Activated CD8-positive, alpha-beta memory T cell treated with anti-CD3 and anti-CD28 coated beads, Interleukin-2, amount 10 ng/mL, durations not matched to agents 7 days and 5 days (primary cell): ENCODE measurements around the gene TMBIM1. TPM values are rescaled to one million over a fixed set of nuclear protein-coding genes. Genes with fewer than 3 reads are reported as not detected.

Source experiments
- ATAC-seq: fragments of 150-1000 bp; cut with Tn5 transposase; one replicate; pipeline ENCODE4 v1.10.0; 2021; ENCODE audit warnings: moderate library complexity
- CTCF ChIA-PET: fragments of 350-600 bp; sonication (Branson Sonifier 250); formaldehyde crosslinking; loops from one replicate; lab custom pipeline; 2021; ENCODE audit warnings: antibody characterized with exemption; lab: Charles Lee
- DNase-seq: peaks from one replicate; pipeline ENCODE4 v3.0.0-alpha.2; 2020
- H3K27ac Mint-ChIP-seq: one replicate; pipeline ENCODE4 v1.8.0; 2021; ENCODE audit warnings: mild to moderate bottlenecking, mixed read lengths
- H3K27me3 Mint-ChIP-seq: one replicate; pipeline ENCODE4 v1.8.0; 2021; ENCODE audit warnings: mixed read lengths
- H3K36me3 Mint-ChIP-seq: one replicate; pipeline ENCODE4 v1.8.0; 2021; ENCODE audit warnings: mild to moderate bottlenecking, mixed read lengths
- H3K4me1 Mint-ChIP-seq: one replicate; pipeline ENCODE4 v1.8.0; 2021; ENCODE audit warnings: mixed read lengths
- H3K4me3 Mint-ChIP-seq: one replicate; pipeline ENCODE4 v1.8.0; 2021; ENCODE audit warnings: mild to moderate bottlenecking, moderate library complexity, mixed read lengths
- H3K9me3 Mint-ChIP-seq: one replicate; pipeline ENCODE4 v1.8.0; 2022; ENCODE audit warnings: low read depth, mixed read lengths
- total RNA-seq, 2 experiments: library from RNA; stranded (reverse); gene quantifications; one replicate each; pipeline ENCODE4 v1.2.3, GENCODE V29; 2021

The TMBIM1 gene
- total RNA-seq, 2 experiments from 2014 or later = 51.5 to 72.4 TPM

DNA sequence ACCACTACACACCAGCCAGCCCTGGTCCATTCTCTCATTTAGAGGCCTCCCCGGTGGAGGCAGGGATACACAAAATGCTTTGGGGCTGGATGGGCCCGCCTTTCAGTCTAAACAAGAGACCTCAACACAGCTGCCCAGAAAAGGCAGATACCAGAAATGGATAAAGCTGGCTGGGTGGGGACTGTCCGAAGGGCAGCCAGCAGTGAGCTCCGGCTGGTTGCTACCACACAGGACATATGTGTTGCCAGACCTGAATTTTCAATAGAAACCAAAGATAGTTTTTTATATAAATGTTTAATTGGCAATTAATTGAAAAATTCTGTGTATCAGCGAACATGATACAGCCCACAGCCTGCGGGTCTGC, 30.1 kb downstream of the TMBIM1 start:
- Mint-ChIP-seq H3K4me3 (no peak overlapping the region), H3K4me1 (peaks cover 18% of the 10 kb centered on the region), H3K27me3 (no peaks in the 10 kb centered on the region), H3K36me3 (peaks cover 12% of the 10 kb centered on the region), H3K9me3 (no peaks in the 10 kb centered on the region), H3K27ac (no peak overlapping the region)
- no peak for ATAC-seq
- CTCF ChIA-PET = interaction anchor here (0.6 kb wide), 2 partner anchors 30 to 31 kb away, joined by 3 read pairs; no protein-coding TSS in a partner anchor
- DNase-seq = no peak

DNA sequence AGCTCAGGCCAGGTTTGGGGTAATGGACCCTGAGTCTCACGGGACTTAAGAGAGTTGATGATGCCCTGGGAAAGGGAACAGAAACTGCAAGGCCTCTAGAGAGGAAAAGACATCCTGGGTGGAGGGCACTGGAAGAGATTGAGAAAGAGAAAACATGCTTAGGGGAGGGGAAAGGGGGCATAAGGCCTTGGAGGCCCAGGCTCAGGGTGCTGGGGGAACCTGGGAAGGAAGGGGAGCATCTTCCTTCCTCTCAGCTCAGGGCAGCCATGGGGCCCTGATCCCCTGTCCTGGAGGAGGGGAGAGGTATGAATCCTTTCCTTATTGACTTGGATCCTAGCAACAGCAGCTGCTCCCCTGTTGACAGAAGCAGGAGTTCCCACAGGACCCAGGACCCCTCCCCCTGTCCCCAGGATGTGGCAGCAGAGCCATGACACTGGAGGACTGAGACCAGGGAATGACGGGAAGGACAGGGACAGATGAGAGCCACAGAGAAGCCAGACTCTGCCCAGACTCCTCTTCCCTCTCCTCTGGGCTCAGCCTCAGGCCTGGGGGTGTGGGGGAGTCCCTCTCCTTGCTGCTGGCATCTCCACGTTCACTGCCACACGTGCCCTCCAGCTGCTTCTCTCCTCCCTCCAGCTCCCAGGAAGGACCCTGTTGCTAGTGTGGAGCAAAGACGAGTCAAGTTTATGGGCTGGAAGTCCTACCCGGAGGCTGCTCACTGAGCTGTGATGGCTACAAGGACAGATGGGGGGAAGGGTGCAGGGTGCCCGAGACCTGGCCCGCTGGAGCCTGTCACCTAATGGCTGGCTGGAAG, 30.7 kb downstream of the TMBIM1 start:
- Mint-ChIP-seq H3K27me3 (no peaks in the 10 kb centered on the region), H3K4me1 (peaks cover 22% of the 10 kb centered on the region), H3K4me3 (no peak overlapping the region), H3K9me3 (no peaks in the 10 kb centered on the region), H3K36me3 (peaks cover 11% of the 10 kb centered on the region), H3K27ac (peak overlapping the region; percentile 26)
- ATAC-seq (no peak), DNase-seq (no peak)
- CTCF ChIA-PET = interaction anchor here (0.6 kb wide), 2 partner anchors 29 to 32 kb away, joined by 3 read pairs; no protein-coding TSS in a partner anchor

DNA sequence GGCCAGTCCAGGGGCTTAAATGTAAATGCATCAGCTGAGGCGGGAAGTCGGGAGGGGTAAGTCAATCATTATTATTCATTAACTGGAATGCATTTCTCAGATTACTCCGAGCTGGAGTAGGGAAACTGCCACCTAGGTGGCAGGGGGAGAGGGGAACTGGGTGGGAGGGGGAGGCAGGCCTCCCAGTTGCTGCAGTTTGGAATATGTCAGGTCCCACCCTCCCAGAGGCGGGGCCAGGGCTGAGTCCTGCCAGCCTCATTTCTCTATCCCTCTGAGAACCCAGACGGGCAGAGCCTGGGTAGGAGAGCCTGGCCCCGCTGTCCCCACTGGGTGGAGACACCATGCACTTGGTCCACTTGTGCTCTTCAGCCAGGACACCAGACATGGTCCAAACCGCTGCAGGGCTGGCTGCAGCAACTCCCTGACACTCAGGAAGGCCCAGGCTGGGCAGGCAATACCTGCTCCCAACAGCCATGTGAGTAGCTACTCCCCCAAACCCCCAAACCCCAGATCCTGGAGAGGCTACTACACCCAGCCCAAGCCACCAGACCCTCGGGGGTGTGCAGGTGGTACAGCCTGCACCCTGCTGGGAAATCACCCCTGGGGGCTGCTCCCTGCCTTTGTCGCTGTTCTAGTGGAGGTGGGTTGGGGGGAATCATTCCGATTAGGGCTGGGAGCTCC, 31.4 kb downstream of the TMBIM1 start, which contains the start of gene GPBAR1:
Gene GPBAR1, plus strand, starts transcription at position 274 of the 681 bp plus-strand sequence. CDS start 1,710 bp downstream, outside the sequence.
- DNase-seq = no peak
- Mint-ChIP-seq H3K9me3 (no peaks in the 10 kb centered on the region), H3K36me3 (peaks cover 12% of the 10 kb centered on the region), H3K27ac (peak within 1 kb of the TSS; percentile 36), H3K4me3 (no peak within 1 kb of the TSS), H3K4me1 (peaks cover 24% of the 10 kb centered on the region), H3K27me3 (no peaks in the 10 kb centered on the region)
- ATAC-seq = no peak
- CTCF ChIA-PET = no interaction called here

DNA sequence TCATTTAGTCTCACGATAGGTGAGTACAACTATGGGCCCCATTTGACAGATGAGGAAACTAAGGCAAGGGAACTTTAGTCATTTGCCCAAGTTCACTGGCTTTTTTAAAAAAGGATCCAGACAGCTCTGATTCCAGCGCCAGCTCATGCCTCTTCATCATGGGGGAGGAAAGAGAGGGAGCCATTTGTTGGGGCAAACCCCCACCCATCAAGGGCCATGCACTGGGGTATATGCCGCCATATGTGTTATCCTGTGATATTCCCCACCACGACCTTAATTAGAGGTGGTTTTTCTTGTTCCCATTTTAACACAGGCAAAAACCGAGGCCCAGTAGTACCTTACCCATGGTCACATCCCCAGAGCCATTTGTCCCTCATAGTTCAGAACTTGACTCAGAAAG, 32.1 kb downstream of the TMBIM1 start:
- CTCF ChIA-PET = interaction anchor here (1.3 kb wide), 1 partner anchor 75 kb away, joined by 4 read pairs; no protein-coding TSS in a partner anchor
- Mint-ChIP-seq H3K27me3 (no peaks in the 10 kb centered on the region), H3K9me3 (no peaks in the 10 kb centered on the region), H3K4me1 (peaks cover 26% of the 10 kb centered on the region), H3K4me3 (no peak overlapping the region), H3K36me3 (peaks cover 14% of the 10 kb centered on the region), H3K27ac (peak overlapping the region; percentile 36)
- ATAC-seq (no peak), DNase-seq (no peak)

DNA sequence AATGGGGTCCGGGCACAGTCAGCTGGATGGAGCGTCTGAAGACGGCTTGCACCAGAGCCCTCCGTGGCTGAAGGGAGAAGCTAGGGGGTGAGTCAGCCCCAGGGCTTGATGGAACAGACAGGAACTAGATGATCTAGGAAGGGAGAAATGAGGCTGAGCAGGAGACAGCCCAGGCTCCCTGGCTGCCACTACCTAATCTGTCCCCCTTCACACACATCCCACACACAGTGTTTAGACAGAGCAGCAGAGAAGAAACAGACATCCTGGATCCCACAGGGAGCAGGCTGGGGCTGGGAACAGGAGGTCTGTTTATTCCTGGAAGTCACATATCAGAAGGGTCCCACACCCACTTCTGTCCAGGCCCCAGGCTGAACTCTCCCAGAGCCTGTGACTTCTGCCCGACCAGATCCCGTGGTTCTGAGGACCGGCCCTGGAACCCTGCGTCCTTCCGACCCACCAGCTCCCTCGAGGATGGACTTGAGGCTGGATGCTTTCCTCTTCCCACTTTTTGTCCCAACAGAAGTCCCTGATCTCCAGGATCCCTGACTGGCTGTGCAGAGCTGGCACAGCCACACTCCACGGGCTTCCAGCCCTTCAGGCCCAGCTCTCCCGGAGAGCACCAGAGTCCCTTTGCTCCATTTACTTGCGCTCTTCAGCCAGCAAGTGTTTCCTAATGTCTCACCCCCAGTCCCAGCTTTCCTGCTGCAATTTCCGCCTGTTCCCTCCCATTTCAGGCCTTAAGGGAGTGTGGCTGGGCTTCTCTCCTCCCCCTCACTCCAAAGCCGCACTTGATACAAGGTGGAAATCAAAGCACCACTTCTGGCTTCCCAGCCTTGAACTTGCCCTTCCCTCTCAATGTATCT, 33.0 kb downstream of the TMBIM1 start:
- DNase-seq = no peak

DNA sequence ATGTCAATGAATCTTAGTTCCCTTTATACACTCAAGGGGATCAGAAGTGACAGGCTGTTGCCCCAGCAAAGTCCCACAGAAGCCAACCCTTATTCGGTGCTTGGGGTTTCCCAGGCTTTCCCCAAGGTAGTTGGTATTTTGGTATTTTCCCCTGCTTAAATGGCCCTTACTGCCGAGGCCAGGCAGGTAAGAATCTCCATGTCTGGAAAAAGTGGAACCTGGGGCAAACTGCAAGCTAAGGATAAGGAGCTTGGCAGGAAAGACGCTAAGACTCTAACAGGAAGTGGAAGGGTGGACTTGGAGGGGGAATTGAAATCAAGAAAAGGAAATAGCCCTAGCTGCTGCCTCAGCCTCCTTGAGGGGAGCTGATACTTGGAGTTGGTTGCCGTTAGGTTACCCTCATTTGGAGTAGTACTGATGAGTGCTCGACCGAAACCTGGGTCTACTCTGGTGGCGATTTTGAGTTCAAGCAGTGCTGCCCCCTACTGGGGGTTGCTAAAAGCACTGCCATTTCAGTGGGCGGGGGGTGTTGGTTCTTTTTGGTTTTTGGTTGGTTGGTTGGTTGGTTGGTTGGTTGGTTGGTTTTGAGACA, 34.8 kb downstream of the TMBIM1 start:
- peak; percentile 80 for ATAC-seq
- peak overlapping the region; percentile 86 for H3K27ac Mint-ChIP-seq
- CTCF ChIA-PET = interaction anchor here (0.5 to 2.5 kb wide), 27 partner anchors 8 to 271 kb away, joined by 3 to 21 read pairs (median 5); partner anchors contain the start of genes AAMP, CXCR1, PNKD and TMBIM1
- peak; percentile 81 for DNase-seq
- peak overlapping the region; percentile 8 for H3K4me3 Mint-ChIP-seq
- H3K27me3 Mint-ChIP-seq = no peaks in the 10 kb centered on the region
- no peaks in the 10 kb centered on the region for H3K9me3 Mint-ChIP-seq
- H3K36me3 Mint-ChIP-seq = peaks cover 29% of the 10 kb centered on the region
- peaks cover 20% of the 10 kb centered on the region for H3K4me1 Mint-ChIP-seq

More for the DNA sequence above, 33.0 kb downstream of the TMBIM1 start:
- Mint-ChIP-seq H3K27ac (no peak overlapping the region), H3K36me3 (peaks cover 20% of the 10 kb centered on the region), H3K9me3 (no peaks in the 10 kb centered on the region), H3K4me1 (peaks cover 25% of the 10 kb centered on the region), H3K4me3 (no peak overlapping the region), H3K27me3 (no peaks in the 10 kb centered on the region)
- no peak for ATAC-seq
- CTCF ChIA-PET = interaction anchor here (1.0 to 2.5 kb wide), 6 partner anchors 11 to 92 kb away, joined by 3 to 21 read pairs (median 5); partner anchors contain the start of genes AAMP, CXCR1 and PNKD

DNA sequence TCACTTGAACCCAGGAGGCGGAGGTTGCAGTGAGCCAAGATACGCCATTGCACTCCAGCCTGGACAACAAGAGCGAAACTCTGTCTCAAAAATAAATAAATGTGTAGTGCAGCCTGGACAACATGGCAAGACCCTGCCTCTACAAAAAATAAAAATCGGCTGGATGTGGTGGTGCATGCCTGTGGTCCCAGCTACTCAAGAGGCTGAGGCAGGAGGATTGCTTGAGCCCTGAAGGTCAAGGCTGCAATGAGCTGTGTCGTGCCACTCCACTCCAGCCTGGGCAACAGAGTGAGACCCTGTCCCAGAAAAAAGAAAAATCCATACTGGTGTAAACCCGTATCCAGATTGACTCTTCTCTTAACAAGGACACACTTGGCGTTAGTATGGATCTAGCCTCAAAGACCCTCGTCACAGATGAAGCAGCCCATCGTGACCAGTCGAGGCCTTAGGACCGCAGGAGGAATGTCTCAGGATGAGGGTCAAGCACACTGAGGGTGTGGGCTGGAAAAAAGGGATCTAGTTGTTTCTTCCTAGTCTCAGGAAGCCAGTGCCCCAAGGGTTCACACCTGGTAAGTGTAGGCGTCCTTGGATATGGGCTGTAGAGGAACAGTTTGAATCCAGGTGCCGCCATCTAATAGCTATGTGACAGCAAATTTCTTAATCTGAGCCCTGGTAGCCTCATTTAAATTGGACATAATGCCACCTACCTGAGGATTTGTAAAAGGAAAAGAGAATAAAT, 35.5 kb downstream of the TMBIM1 start:
- ATAC-seq (no peak), DNase-seq (no peak)
- H3K27ac Mint-ChIP-seq = peak overlapping the region; percentile 86
- peaks cover 23% of the 10 kb centered on the region for H3K4me1 Mint-ChIP-seq
- H3K36me3 Mint-ChIP-seq = peaks cover 36% of the 10 kb centered on the region
- CTCF ChIA-PET = interaction anchor here (0.5 to 2.5 kb wide), 27 partner anchors 9 to 272 kb away, joined by 3 to 21 read pairs (median 5); partner anchors contain the start of genes AAMP, CXCR1, PNKD and TMBIM1
- no peak overlapping the region for H3K4me3 Mint-ChIP-seq
- H3K27me3 Mint-ChIP-seq = no peaks in the 10 kb centered on the region
- H3K9me3 Mint-ChIP-seq = no peaks in the 10 kb centered on the region

DNA sequence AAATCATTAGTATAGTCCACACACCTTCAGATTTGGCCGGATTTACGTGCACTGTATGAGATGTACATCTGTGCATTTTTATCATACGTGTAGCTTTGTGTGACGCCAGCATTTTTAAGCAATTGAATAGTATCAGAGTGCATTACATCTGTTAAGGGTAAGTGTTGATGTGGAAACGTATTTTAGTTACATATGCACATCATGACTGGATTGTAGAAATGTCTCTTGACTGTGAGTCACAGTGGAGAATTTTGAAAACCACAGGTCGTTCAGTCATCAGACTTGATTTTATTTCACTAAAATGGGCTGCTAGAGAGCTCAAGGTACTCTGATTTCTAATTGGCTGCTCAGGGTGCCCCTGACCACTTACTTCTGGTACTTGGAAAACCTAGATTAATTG, 36.9 kb downstream of the TMBIM1 start:
- H3K4me3 Mint-ChIP-seq = no peak overlapping the region

DNA sequence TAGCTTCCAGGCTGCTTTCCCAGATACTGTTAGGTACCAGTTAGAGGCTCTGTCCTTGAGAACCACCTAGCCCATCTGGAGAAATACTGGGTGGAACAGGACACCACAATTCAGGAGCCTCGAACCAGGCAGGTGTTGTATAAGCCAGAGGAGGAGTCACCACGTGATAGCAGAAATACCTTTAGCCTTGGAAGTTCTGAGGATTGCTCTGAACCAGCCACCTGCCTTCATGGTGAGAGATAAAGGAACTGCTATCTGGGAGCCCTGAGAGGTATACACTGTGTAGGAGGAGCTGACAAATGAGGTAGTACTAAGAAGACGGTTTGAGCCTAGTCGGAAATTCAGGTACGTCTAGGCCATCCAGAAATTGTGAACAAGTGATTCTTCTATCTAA, 39.1 kb downstream of the TMBIM1 start:
- CTCF ChIA-PET = interaction anchor here (0.7 kb wide), 2 partner anchors 67 to 105 kb away, joined by 3 read pairs; no protein-coding TSS in a partner anchor
- DNase-seq (no peak), ATAC-seq (no peak)
- Mint-ChIP-seq H3K4me1 (peaks cover 29% of the 10 kb centered on the region), H3K27ac (peak overlapping the region; percentile 42), H3K36me3 (peaks cover 63% of the 10 kb centered on the region), H3K9me3 (no peaks in the 10 kb centered on the region), H3K27me3 (no peaks in the 10 kb centered on the region), H3K4me3 (no peak overlapping the region)

More for the DNA sequence above, 36.9 kb downstream of the TMBIM1 start:
- no peak for ATAC-seq
- H3K9me3 Mint-ChIP-seq = no peaks in the 10 kb centered on the region
- DNase-seq = no peak
- H3K27me3 Mint-ChIP-seq = no peaks in the 10 kb centered on the region
- peak overlapping the region; percentile 18 for H3K27ac Mint-ChIP-seq
- H3K36me3 Mint-ChIP-seq = peaks cover 45% of the 10 kb centered on the region
- CTCF ChIA-PET = interaction anchor here (1.3 to 1.6 kb wide), 3 partner anchors 14 to 70 kb away, joined by 3 to 5 read pairs (median 3); no protein-coding TSS in a partner anchor
- H3K4me1 Mint-ChIP-seq = peaks cover 27% of the 10 kb centered on the region

DNA sequence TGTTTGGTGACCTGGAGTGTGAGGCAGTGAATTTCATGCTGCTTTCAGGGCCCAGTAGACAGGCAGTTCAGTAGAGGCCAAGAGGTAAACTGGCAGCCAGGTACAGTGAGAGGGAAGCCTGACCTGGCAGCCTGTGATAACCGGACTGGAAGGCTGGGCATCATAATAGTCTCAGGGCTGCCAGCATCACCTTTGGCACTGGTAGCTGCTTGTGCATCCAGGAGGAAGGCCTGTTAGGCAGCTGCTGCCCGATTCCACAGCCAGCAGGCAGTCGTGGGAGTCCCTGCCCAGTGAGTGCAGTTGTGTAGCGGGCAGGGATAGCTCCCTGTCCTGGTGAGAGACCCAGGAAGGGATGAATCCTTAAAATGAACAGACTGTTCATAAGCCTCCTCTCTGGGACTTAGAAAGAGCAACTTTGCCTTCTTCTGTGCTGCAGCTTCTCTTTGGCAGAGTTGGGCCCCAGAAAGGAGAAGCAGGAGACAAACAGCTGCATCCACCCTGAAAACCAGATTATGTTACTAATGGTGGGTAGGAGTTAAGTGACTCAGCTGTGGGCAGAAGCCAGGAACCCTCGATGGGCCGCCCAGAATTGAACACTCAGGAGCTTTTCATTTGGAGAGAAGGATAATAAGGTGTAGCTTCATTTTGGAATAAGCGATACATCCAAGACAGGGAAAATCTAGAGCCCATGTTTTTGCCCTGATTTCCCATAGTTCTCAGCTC, 39.6 kb downstream of the TMBIM1 start:
- DNase-seq (no peak), ATAC-seq (no peak)
- Mint-ChIP-seq H3K4me3 (no peak overlapping the region), H3K9me3 (no peaks in the 10 kb centered on the region), H3K27ac (peak overlapping the region; percentile 42), H3K36me3 (peaks cover 67% of the 10 kb centered on the region), H3K4me1 (peaks cover 27% of the 10 kb centered on the region), H3K27me3 (no peaks in the 10 kb centered on the region)
- CTCF ChIA-PET = interaction anchor here (0.7 kb wide), 1 partner anchor 66 kb away, joined by 3 read pairs; no protein-coding TSS in a partner anchor

DNA sequence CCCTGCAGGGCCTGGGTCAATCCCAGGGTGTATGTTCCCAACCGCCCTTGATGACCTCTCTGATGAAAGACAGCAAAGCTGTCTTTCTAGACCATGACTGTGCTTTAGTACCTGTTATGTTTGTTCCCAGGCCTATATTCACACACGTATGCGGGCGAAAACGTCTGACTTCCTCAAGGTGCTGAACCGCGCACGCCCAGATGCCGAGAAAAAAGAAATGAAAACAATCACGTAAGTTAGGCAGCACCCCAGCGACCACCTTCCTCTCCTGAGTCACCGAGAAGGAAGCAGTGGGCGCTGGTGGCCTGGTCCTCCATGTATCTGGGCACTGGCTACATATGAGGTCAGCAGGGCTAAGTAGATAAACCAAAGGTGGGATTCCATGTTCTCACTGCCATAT, 42.6 kb downstream of the TMBIM1 start:
- Mint-ChIP-seq H3K9me3 (no peaks in the 10 kb centered on the region), H3K36me3 (peaks cover 78% of the 10 kb centered on the region)

More for the DNA sequence above, 42.6 kb downstream of the TMBIM1 start:
- Mint-ChIP-seq H3K4me1 (peaks cover 14% of the 10 kb centered on the region), H3K4me3 (no peak overlapping the region), H3K27ac (no peak overlapping the region), H3K27me3 (no peaks in the 10 kb centered on the region)
- CTCF ChIA-PET = no interaction called here
- ATAC-seq (no peak), DNase-seq (no peak)
